Measurements from ENCODE around the gene ERCC3. TPM values are rescaled to one million over a fixed set of nuclear protein-coding genes. Genes with fewer than 3 reads are reported as not detected.

Gene ERCC3
- total RNA-seq, result 100 to 1,000 TPM in 1 of 6 donors, 10 to 100 TPM in 5; 32.1 to 178 (median 49.8) TPM

DNA sequence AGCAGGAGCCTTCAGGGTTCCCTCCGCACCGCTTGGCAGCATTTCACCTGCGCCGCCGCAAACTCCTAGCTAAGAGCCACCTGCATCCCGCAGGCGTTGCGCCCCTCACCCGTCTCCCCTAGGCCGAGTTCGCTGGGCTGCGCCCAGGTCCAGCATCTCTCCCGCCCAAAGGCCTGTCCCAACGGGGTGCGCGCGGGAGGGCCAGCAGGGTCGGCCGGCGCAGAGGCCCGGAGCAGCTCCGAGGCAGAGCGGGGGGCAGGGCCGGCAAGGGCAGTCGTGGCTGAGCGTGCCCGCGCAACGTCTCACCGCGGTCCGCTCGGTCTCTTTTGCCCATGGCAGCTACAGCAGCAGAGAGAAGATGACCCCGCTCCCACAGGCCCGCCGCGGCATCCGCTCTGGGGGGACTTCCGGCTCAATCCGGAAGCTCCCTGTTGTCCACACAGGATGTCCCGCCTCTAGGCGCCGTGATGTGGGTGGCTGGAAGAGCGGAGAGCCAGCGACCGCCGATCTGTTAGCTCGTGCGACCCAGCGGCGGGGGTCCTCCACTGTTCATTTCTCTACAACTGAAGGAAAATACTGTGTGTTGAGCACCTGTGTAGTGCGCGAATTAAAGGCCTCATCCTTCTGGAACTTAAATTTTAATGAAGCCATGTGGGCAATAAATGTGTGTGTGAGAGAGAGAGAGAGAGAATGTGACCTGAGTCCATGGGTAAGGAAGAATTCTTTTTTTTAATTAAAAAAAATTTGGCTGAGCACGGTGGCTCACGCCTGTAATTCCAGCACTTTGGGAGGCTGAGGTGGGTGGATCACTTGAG lies at the start of gene ERCC3:
ERCC3 (minus strand) TSS at position 397 of the 815 bp plus-strand sequence; CDS start at position 334, 63 bp downstream.
- H3K27ac ChIP-seq, result peak within 1 kb of the TSS; percentile 71 to 91 (median 84)
- H3K4me1 ChIP-seq, result peaks cover 12 to 22% (median 12%) of the 10 kb centered on the region in 4 donors
- H3K36me3 ChIP-seq, result peaks cover 15 to 38% (median 35%) of the 10 kb centered on the region in 4 donors
- H3K9me3 ChIP-seq, result no peaks in the 10 kb centered on the region
- H3K4me3 ChIP-seq, result peak within 1 kb of the TSS; percentile 79 to 98 (median 94)
- TF ChIP-seq POLR2AphosphoS5 (IDR thresholded peaks at IDR 0.05) (peak; percentile 68 to 77), POLR2A (IDR thresholded peaks at IDR 0.05) (peak in 2 of 4 donors; percentile 56 to 67), EP300 (IDR thresholded peaks at IDR 0.05) (no peak)
- TF ChIP-seq, protein P1, sequence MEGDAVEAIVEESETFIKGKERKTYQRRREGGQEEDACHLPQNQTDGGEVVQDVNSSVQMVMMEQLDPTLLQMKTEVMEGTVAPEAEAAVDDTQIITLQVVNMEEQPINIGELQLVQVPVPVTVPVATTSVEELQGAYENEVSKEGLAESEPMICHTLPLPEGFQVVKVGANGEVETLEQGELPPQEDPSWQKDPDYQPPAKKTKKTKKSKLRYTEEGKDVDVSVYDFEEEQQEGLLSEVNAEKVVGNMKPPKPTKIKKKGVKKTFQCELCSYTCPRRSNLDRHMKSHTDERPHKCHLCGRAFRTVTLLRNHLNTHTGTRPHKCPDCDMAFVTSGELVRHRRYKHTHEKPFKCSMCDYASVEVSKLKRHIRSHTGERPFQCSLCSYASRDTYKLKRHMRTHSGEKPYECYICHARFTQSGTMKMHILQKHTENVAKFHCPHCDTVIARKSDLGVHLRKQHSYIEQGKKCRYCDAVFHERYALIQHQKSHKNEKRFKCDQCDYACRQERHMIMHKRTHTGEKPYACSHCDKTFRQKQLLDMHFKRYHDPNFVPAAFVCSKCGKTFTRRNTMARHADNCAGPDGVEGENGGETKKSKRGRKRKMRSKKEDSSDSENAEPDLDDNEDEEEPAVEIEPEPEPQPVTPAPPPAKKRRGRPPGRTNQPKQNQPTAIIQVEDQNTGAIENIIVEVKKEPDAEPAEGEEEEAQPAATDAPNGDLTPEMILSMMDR (IDR thresholded peaks at IDR 0.05), result peak in 1 of 6 experiments; percentile 14
- peak; percentile 86 to 92 for DNase-seq
- H3K27me3 ChIP-seq, result no peaks in the 10 kb centered on the region
- ATAC-seq (ENCODE audit: low FRiP score in 2 of 2), result peak; percentile 91 to 97
- WGBS, 2 donors, result 0% methylated on average over 8 to 43 of the region's 55 CpGs

DNA sequence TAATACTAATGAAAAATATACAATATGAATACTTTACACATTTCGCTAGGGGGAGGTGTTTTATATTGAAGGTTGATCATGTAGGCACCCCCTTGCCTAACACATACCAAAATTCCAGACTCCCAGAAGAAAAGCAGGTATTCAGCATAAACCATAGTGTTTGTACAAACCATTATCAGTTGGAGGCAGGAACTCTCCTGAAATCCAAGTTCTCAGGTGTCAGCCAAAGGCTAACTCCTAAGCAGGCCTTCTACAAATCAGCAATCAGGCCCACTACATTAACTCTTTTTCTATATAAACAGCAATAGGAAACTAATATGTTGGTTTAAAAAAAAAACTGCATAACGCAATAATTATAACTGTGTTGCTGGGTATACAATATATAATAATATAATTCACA lies 49.3 kb upstream of the ERCC3 start:
- 93 to 95% methylated on average over 2 of the region's 2 CpGs for WGBS, 2 donors

DNA sequence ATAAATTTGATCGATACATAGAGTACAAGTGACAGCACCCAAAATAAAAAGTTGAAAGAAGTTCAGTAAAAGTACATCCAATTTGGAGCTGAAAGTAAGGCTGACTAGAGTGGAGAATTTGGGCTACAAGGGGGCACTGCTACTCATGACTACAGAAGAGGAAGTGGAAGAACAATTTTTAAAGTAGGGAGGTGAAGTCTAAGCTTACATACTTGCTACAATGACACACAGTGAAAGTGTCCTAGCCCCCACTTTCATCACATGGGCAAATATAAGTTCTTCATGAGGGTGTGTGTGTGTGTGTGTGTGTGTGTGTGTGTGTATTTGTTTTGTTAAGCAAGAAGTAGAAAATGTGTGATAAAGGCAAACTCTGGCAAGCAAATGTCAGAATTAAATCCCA lies 48.2 kb upstream of the ERCC3 start:
- WGBS, 2 donors, result 90 to 96% methylated on average over 1 of the region's 1 CpG
- no peak for DNase-seq

More for the DNA sequence above, 49.3 kb upstream of the ERCC3 start:
- Histone ChIP-seq H3K4me1 (peaks cover 0 to 9% (median 4%) of the 10 kb centered on the region in 4 donors), H3K9me3 (no peaks in the 10 kb centered on the region), H3K36me3 (peaks cover 0 to 18% (median 2%) of the 10 kb centered on the region in 4 donors), H3K4me3 (no peak overlapping the region), H3K27ac (no peak overlapping the region), H3K27me3 (no peaks in the 10 kb centered on the region)
- no peak for DNase-seq
- no peak for TF ChIP-seq POLR2A (IDR thresholded peaks at IDR 0.05)
- TF ChIP-seq, protein P1 (IDR thresholded peaks at IDR 0.05), result no peak
- no peak for TF ChIP-seq POLR2AphosphoS5 (IDR thresholded peaks at IDR 0.05)
- no peak for ATAC-seq (ENCODE audit: low FRiP score in 2 of 2)

DNA sequence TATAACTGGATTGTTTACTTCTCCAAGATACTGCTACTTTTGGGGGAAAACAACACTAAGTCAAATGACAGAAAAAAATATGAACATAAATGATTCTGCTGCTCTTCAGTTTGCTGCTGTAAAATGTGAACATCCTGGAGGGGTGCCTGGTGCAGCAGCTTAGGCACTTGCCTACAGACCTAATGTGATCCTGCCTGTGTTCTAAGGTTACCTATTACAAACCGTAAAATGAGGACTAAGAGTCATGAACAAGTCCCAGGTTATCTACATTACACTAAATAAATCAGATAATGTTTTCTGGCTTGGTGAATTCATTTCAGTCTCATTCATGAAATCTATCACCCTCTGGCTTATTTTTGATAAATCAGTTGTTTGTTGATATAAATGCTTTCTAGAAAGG lies 38.4 kb upstream of the ERCC3 start:
- Histone ChIP-seq H3K9me3 (no peaks in the 10 kb centered on the region), H3K27ac (no peak overlapping the region), H3K4me3 (no peak overlapping the region), H3K4me1 (no peaks in the 10 kb centered on the region), H3K36me3 (peaks cover 5 to 59% (median 17%) of the 10 kb centered on the region in 4 donors), H3K27me3 (no peaks in the 10 kb centered on the region)
- 100% methylated on average over 1 of the region's 1 CpG for WGBS, 2 donors
- TF ChIP-seq EP300 (IDR thresholded peaks at IDR 0.05), result no peak
- TF ChIP-seq, protein P1 (IDR thresholded peaks at IDR 0.05), result no peak
- no peak for TF ChIP-seq POLR2A (IDR thresholded peaks at IDR 0.05)
- no peak for TF ChIP-seq POLR2AphosphoS5 (IDR thresholded peaks at IDR 0.05)
- ATAC-seq (ENCODE audit: low FRiP score in 2 of 2), result no peak
- no peak for DNase-seq

More for the DNA sequence above, 48.2 kb upstream of the ERCC3 start:
- Histone ChIP-seq H3K4me1 (no peaks in the 10 kb centered on the region), H3K36me3 (peaks cover under 1 to 29% (median 6%) of the 10 kb centered on the region in 4 donors), H3K4me3 (no peak overlapping the region), H3K27ac (no peak overlapping the region), H3K27me3 (no peaks in the 10 kb centered on the region), H3K9me3 (no peaks in the 10 kb centered on the region)
- TF ChIP-seq POLR2AphosphoS5 (IDR thresholded peaks at IDR 0.05) (no peak), POLR2A (IDR thresholded peaks at IDR 0.05) (no peak), EP300 (IDR thresholded peaks at IDR 0.05) (no peak)
- TF ChIP-seq, protein P1 (IDR thresholded peaks at IDR 0.05), result no peak
- no peak for ATAC-seq (ENCODE audit: low FRiP score in 2 of 2)

All from upper lobe of left lung (tissue), 6 donors.